Lower lobe of right lung (tissue), 2 donors: ENCODE measurements around the gene PINLYP. TPM values are rescaled to one million over a fixed set of nuclear protein-coding genes. Genes with fewer than 3 reads are reported as not detected.
A peak's percentile ranks its signal among the peaks of the same experiment; 100 is the strongest.

Experiments
- ATAC-seq, 2 donors: fragments of 200-7000 bp; cut with Tn5 transposase; one replicate each; pipeline ENCODE4 v1.9.1; 2020 to 2022; ENCODE audit warnings: mild to moderate bottlenecking in 2 of 2, moderate library complexity in 2 of 2
- DNase-seq: peaks from one replicate; pipeline ENCODE4 v3.0.0-alpha.2; 2020
- H3K27ac ChIP-seq: fragments of 200-600 bp; one replicate; pipeline ENCODE4 v1.8.0; 2022
- H3K27me3 ChIP-seq: fragments of 200-600 bp; one replicate; pipeline ENCODE4 v1.8.0; 2022; ENCODE audit warnings: low read depth
- H3K36me3 ChIP-seq: fragments of 200-600 bp; one replicate; pipeline ENCODE4 v1.8.0; 2022; ENCODE audit warnings: mild to moderate bottlenecking
- H3K4me1 ChIP-seq: fragments of 200-600 bp; one replicate; pipeline ENCODE4 v1.8.0; 2022
- H3K4me3 ChIP-seq: fragments of 200-600 bp; one replicate; pipeline ENCODE4 v1.8.0; 2022; ENCODE audit warnings: mild to moderate bottlenecking
- H3K9me3 ChIP-seq: fragments of 200-600 bp; one replicate; pipeline ENCODE4 v1.8.0; 2022
- intact Hi-C: fragments of 100-400 bp; cut with DNase I; formaldehyde crosslinking; loops from one replicate; pipeline ENCODE4 v1.11.0; 2022
- total RNA-seq: library from RNA; stranded (reverse); fragmentation: NEBNext Ultra II Directional; extraction: Animal tissue kit (Norgen Biotek cat#: 25700); gene quantifications from one replicate; pipeline ENCODE4 v1.2.1, GENCODE V29; 2021
- TF ChIP-seq, protein P1 (sequence below): fragments of 200-600 bp; IDR thresholded peaks from one replicate; pipeline ENCODE4 v1.8.0; 2022; ENCODE audit warnings: antibody characterized with exemption, mild to moderate bottlenecking
- donor health status: DM: no; HTN: yes; CAD: no; lungs with severe emphysema.

Gene PINLYP
- total RNA-seq, 1 donor from 2014 or later = 5.8 TPM

DNA sequence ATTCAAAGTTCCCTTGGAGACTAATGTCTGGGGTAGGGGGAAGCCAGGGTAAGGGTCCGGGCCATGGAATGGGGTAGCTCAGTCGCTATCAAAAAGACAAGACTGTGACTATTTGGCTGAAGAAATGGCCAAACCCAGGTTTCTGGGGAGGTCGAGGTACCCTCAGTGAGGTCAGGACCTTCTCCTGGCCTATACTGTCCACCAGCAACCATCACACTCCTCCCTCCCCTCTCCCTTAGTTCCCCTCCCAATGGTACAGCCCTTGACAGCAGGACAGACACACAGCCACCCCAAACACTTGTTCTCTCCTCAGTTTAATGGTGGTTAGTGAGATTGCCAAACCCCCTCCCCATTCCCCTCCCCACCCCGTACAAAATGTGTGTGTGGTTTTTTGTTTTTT lies 46.5 kb downstream of the PINLYP start:
- no peak overlapping the region for H3K27ac ChIP-seq
- H3K4me1 ChIP-seq = peaks cover 18% of the 10 kb centered on the region
- TF ChIP-seq, protein P1, sequence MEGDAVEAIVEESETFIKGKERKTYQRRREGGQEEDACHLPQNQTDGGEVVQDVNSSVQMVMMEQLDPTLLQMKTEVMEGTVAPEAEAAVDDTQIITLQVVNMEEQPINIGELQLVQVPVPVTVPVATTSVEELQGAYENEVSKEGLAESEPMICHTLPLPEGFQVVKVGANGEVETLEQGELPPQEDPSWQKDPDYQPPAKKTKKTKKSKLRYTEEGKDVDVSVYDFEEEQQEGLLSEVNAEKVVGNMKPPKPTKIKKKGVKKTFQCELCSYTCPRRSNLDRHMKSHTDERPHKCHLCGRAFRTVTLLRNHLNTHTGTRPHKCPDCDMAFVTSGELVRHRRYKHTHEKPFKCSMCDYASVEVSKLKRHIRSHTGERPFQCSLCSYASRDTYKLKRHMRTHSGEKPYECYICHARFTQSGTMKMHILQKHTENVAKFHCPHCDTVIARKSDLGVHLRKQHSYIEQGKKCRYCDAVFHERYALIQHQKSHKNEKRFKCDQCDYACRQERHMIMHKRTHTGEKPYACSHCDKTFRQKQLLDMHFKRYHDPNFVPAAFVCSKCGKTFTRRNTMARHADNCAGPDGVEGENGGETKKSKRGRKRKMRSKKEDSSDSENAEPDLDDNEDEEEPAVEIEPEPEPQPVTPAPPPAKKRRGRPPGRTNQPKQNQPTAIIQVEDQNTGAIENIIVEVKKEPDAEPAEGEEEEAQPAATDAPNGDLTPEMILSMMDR = no peak
- no peaks in the 10 kb centered on the region for H3K9me3 ChIP-seq
- H3K36me3 ChIP-seq = no peaks in the 10 kb centered on the region
- DNase-seq = no peak
- ATAC-seq = no peak
- H3K27me3 ChIP-seq = no peaks in the 10 kb centered on the region
- H3K4me3 ChIP-seq = no peak overlapping the region
- intact Hi-C loops = no loop called here

DNA sequence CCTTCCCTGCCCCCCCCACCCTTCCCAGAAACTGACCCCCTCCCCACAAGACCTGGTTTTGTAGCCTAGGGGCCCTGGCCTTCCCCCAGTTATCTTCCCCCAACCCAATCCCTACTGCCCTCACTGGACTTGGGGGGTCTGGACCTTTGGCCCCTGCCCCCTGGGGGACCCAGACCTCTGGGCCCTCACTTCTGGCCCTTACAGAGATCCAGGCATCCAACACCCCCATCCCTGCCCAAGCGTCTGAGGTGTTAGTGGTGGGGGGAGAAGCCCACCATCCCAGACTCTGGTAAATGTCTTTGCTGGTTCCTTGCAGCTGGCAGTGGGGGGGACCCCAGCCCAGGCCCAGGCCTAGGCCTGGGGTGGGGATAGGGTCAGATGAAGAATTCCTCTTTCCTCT lies 47.4 kb downstream of the PINLYP start:
- no peak for ATAC-seq
- Histone ChIP-seq H3K27ac (no peak overlapping the region), H3K4me1 (peaks cover 18% of the 10 kb centered on the region), H3K36me3 (no peaks in the 10 kb centered on the region), H3K4me3 (no peak overlapping the region), H3K9me3 (no peaks in the 10 kb centered on the region), H3K27me3 (no peaks in the 10 kb centered on the region)
- no peak for DNase-seq
- TF ChIP-seq, protein P1 = no peak
- intact Hi-C loops = no loop called here

DNA sequence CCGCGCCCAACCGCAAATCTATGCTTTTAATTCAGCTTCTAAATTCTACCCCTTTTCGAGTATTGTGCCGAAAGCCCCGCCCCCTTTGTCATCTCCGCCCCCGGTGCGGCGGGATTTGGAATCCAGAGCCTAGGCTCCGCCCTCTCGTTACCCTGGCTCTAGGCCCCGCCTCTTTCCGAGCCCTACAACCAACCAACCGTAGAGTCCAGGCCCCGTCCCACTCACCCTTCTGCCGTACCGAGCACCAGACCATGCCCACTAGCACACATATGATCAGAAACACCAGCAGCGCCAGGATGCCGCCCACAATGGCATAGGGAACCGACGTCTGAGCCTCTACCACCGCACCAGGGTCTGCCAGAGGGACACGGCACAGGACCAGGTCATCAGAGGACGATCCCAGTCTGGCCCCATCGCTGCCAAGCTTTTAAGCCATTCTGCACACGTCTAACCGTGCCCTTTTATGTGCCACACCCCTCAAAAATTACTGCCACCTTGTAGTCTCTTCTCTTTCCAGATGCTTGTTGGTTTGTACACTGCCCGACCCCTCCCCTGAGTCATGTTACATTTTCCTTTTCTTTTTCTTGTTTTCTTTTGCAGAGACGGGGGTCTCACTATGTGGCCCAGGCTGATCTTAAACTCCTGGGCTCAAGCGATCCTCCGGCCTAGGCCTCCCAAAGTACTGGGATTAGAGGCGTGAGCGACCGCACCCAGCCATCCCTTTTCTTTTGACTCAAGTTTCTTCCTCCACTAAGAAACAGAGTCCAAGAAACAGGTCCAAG lies 48.5 kb downstream of the PINLYP start:
- DNase-seq (no peak), ATAC-seq (no peak)
- no peaks in the 10 kb centered on the region for H3K27me3 ChIP-seq
- no peaks in the 10 kb centered on the region for H3K9me3 ChIP-seq
- H3K36me3 ChIP-seq = no peaks in the 10 kb centered on the region
- H3K27ac ChIP-seq = no peak overlapping the region
- TF ChIP-seq, protein P1 = no peak
- H3K4me1 ChIP-seq = peaks cover 10% of the 10 kb centered on the region
- intact Hi-C loops = no loop called here
- H3K4me3 ChIP-seq = no peak overlapping the region

DNA sequence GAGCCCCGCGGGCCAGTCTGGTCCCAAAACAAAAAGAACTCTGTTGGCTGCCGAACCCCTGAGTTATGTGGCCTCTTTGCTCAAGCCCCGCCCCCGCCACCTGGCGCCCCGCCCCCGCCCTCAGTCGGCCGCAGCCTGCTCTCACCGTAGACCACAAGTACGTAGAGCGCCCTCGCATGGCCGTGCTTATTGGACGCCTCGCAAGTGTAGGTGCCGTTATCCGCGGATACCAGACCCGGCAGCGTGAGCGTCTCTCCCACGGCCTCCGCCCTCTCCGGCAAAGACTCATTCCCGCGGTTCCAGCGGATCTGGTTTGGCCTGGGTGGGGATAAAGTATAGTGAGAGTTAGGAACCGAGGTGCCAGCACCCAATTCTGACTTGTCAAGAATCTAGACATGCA lies 49.3 kb downstream of the PINLYP start:
- TF ChIP-seq, protein P1 = peak; percentile 12
- intact Hi-C loops = no loop called here
- peak; percentile 52 to 60 for ATAC-seq
- Histone ChIP-seq H3K36me3 (no peaks in the 10 kb centered on the region), H3K9me3 (no peaks in the 10 kb centered on the region), H3K4me3 (no peak overlapping the region), H3K27ac (no peak overlapping the region), H3K4me1 (peaks cover 9% of the 10 kb centered on the region), H3K27me3 (no peaks in the 10 kb centered on the region)
- DNase-seq = peak; percentile 82

DNA sequence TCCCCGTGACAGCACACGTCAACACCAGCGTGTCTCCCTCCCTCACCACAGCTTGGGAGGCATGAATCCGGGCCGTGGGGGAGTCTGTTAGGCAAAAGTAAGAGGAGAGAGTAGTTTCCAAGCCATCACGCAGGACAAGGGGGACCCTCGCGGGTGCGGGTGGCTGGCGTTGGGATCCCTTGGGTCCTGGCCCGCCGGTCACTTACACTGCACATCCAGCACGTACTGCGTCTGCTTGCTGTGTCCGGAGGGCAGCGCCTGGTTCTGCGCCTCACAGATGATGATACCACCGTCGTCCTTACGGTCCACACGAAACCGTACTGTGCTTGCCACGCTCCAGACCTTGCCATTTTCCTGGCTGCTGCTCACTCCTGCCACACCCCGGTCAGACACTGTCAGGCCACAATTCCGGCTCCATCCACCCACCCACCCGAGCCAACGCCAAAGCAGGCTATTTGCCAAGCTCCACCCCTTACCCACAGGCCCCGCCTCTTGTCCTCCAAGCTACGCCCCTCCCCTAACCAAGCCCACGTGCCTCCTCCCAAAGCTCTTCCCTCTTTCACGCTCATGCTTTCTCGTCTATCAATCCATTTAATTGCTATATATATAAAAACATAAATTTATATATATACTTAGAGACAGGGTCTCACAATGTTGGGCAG lies 50.4 kb downstream of the PINLYP start:
- DNase-seq (no peak), ATAC-seq (peak; percentile 11 to 30)

More for the DNA sequence above, 50.4 kb downstream of the PINLYP start:
- H3K27ac ChIP-seq = no peak overlapping the region
- no peaks in the 10 kb centered on the region for H3K4me1 ChIP-seq
- H3K4me3 ChIP-seq = no peak overlapping the region
- H3K36me3 ChIP-seq = no peaks in the 10 kb centered on the region
- no peaks in the 10 kb centered on the region for H3K9me3 ChIP-seq
- intact Hi-C loops = no loop called here
- TF ChIP-seq, protein P1 = no peak
- H3K27me3 ChIP-seq = no peaks in the 10 kb centered on the region
